ENCODE data around the gene ZNF644.

- no peak for TF ChIP-seq TEAD4 (CRISPR knock-in tag; IDR thresholded peaks at IDR 0.05)
- no peak for TF ChIP-seq MAX (CRISPR knock-in tag; IDR thresholded peaks at IDR 0.05)
- no peak for TF ChIP-seq CTCF (IDR thresholded peaks at IDR 0.05)
- TF ChIP-seq ZNF121 (CRISPR knock-in tag; IDR thresholded peaks at IDR 0.05), result no peak
- TF ChIP-seq NR1H2 (CRISPR knock-in tag; IDR thresholded peaks at IDR 0.05), result no peak
- no peak for TF ChIP-seq CREM (CRISPR knock-in tag; IDR thresholded peaks at IDR 0.05)
- no peak for TF ChIP-seq IRF2 (CRISPR knock-in tag; IDR thresholded peaks at IDR 0.05; ENCODE audit: borderline replicate concordance, low read depth)
- no peak for TF ChIP-seq E2F4 (CRISPR knock-in tag; IDR thresholded peaks at IDR 0.05; ENCODE audit: borderline replicate concordance, low read depth)
- TF ChIP-seq CBFB (CRISPR knock-in tag; IDR thresholded peaks at IDR 0.05; ENCODE audit: low read depth), result no peak
- no peak for TF ChIP-seq ATF1 (CRISPR knock-in tag; IDR thresholded peaks at IDR 0.05)
- TF ChIP-seq STAT6 (CRISPR knock-in tag; conservative IDR thresholded peaks at IDR 0.05; ENCODE audit: low read depth), result no peak
- no peak for TF ChIP-seq CREB1 (CRISPR knock-in tag; IDR thresholded peaks at IDR 0.05)
These were observed 81.1 kb downstream of the ZNF644 start for GRCh38 chr1:90940746-90941145.

All from WTC11 (cell line).